Brain microvascular endothelial cell (primary cell): ENCODE data around the gene TMEM81.

Experiments
- DNase-seq: peaks from one replicate; pipeline ENCODE4 v3.0.0-alpha.2; 2020
- H3K27ac ChIP-seq: fragments of 250-450 bp; sonication (Bioruptor Pico); 2 replicates; pipeline ENCODE4 v1.5.1; 2020; ENCODE audit warnings: mild to moderate bottlenecking, moderate library complexity
- H3K27me3 ChIP-seq: fragments of 250-450 bp; sonication (Bioruptor Pico); replicated peaks from 2 replicates; pipeline ENCODE4 v1.5.1; 2020; ENCODE audit warnings: mild to moderate bottlenecking
- H3K36me3 ChIP-seq: fragments of 250-450 bp; sonication (Bioruptor Pico); replicated peaks from 2 replicates; pipeline ENCODE4 v1.5.1; 2020; ENCODE audit warnings: mild to moderate bottlenecking
- H3K4me3 ChIP-seq: 2 replicates; pipeline ENCODE4 v1.5.1; 2011; ENCODE audit warnings: low read depth, mild to moderate bottlenecking, control low read depth, low read length, moderate library complexity
- CTCF ChIP-seq: IDR thresholded peaks from 2 replicates; pipeline ENCODE4 v1.5.1; 2011; ENCODE audit warnings: low read depth, mild to moderate bottlenecking, moderate library complexity, low read length, control low read depth, inconsistent platforms; ENCODE audit errors: missing control alignments
- in situ Hi-C: cut with HindIII; loops from 2 replicates; pipeline ENCODE4 v1.10.0; 2017; ENCODE audit warnings: low sequenced_read_pairs, low pct_ligation_motif_present

Gene TMEM81

GRCh38 chr1:205045146-205045545 is 39.1 kb downstream of the TMEM81 start:
- no peak for DNase-seq
- Histone ChIP-seq H3K27ac (no peak overlapping the region), H3K36me3 (no peaks in the 10 kb centered on the region), H3K4me3 (no peak overlapping the region), H3K27me3 (peaks cover 52% of the 10 kb centered on the region)
- in situ Hi-C loops: no loop called here
- no peak for TF ChIP-seq CTCF

- no peak for DNase-seq
- no peak overlapping the region for H3K27ac ChIP-seq
- TF ChIP-seq CTCF: no peak
- peaks cover 54% of the 10 kb centered on the region for H3K27me3 ChIP-seq
- H3K36me3 ChIP-seq: no peaks in the 10 kb centered on the region
- in situ Hi-C loops: no loop called here
- no peak overlapping the region for H3K4me3 ChIP-seq
These were observed 39.5 kb downstream of the TMEM81 start for GRCh38 chr1:205044741-205045140.

GRCh38 chr1:205043866-205044265 is 40.4 kb downstream of the TMEM81 start:
- no peak for DNase-seq
- Histone ChIP-seq H3K27ac (no peak overlapping the region), H3K27me3 (peaks cover 54% of the 10 kb centered on the region), H3K4me3 (no peak overlapping the region), H3K36me3 (no peaks in the 10 kb centered on the region)
- no peak for TF ChIP-seq CTCF
- in situ Hi-C loops: no loop called here

GRCh38 chr1:205042911-205043806 is 41.1 kb downstream of the TMEM81 start, which contains the start of gene CNTN2:
Gene CNTN2, plus strand, starts transcription at chr1:205043212. Its CDS starts 9,974 bp downstream, at chr1:205053186.
- no peak for DNase-seq
- Histone ChIP-seq H3K36me3 (no peaks in the 10 kb centered on the region), H3K4me3 (no peak within 1 kb of the TSS), H3K27ac (no peak within 1 kb of the TSS), H3K27me3 (peaks cover 54% of the 10 kb centered on the region)
- in situ Hi-C loops: no loop called here
- no peak for TF ChIP-seq CTCF

- Histone ChIP-seq H3K27ac (no peak overlapping the region), H3K36me3 (no peaks in the 10 kb centered on the region), H3K4me3 (no peak overlapping the region), H3K27me3 (peaks cover 54% of the 10 kb centered on the region)
- no peak for DNase-seq
- TF ChIP-seq CTCF: no peak
- in situ Hi-C loops: no loop called here
These were observed 42.0 kb downstream of the TMEM81 start for GRCh38 chr1:205041998-205042910.
